Stimulated activated naive CD8-positive, alpha-beta T cell treated with anti-CD3 and anti-CD28 coated beads, Interleukin-15, Interleukin-2, amounts not matched to agents 100 ng/mL and 50 ng/mL, for 24 hours (primary cell): ENCODE results near the gene LYST.

Source experiments
- H3K27ac Mint-ChIP-seq: one replicate; pipeline ENCODE4 v1.8.0; 2021; ENCODE audit warnings: mild to moderate bottlenecking, mixed read lengths
- H3K27me3 Mint-ChIP-seq: one replicate; pipeline ENCODE4 v1.8.0; 2021; ENCODE audit warnings: mixed read lengths
- H3K36me3 Mint-ChIP-seq: one replicate; pipeline ENCODE4 v1.8.0; 2021; ENCODE audit warnings: low read depth, mixed read lengths
- H3K4me1 Mint-ChIP-seq: one replicate; pipeline ENCODE4 v1.8.0; 2021; ENCODE audit warnings: low read depth, mixed read lengths
- H3K4me3 Mint-ChIP-seq: one replicate; pipeline ENCODE4 v1.8.0; 2021; ENCODE audit warnings: mild to moderate bottlenecking, mixed read lengths
- H3K9me3 Mint-ChIP-seq: one replicate; pipeline ENCODE4 v1.8.0; 2021; ENCODE audit warnings: mixed read lengths

LYST gene

GRCh38 chr1:235724730-235725129 is 142.0 kb downstream of the LYST start:
- no peak overlapping the region for H3K27ac Mint-ChIP-seq
- no peak overlapping the region for H3K4me3 Mint-ChIP-seq
- H3K36me3 Mint-ChIP-seq, result peaks cover 35% of the 10 kb centered on the region
- H3K4me1 Mint-ChIP-seq, result no peaks in the 10 kb centered on the region
- no peaks in the 10 kb centered on the region for H3K27me3 Mint-ChIP-seq
- H3K9me3 Mint-ChIP-seq, result no peaks in the 10 kb centered on the region

GRCh38 chr1:235722858-235723257 is 143.8 kb downstream of the LYST start:
- Mint-ChIP-seq H3K9me3 (no peaks in the 10 kb centered on the region), H3K27ac (no peak overlapping the region), H3K4me3 (no peak overlapping the region), H3K4me1 (no peaks in the 10 kb centered on the region), H3K27me3 (no peaks in the 10 kb centered on the region), H3K36me3 (peaks cover 48% of the 10 kb centered on the region)

- Mint-ChIP-seq H3K36me3 (peaks cover 49% of the 10 kb centered on the region), H3K9me3 (no peaks in the 10 kb centered on the region), H3K4me1 (no peaks in the 10 kb centered on the region), H3K4me3 (no peak overlapping the region), H3K27ac (no peak overlapping the region), H3K27me3 (no peaks in the 10 kb centered on the region)
Observed at GRCh38 chr1:235721982-235722381, 144.7 kb downstream of the LYST start.

GRCh38 chr1:235720544-235720943 is 146.2 kb downstream of the LYST start:
- Mint-ChIP-seq H3K27me3 (no peaks in the 10 kb centered on the region), H3K27ac (no peak overlapping the region), H3K9me3 (no peaks in the 10 kb centered on the region), H3K4me3 (no peak overlapping the region), H3K36me3 (peaks cover 50% of the 10 kb centered on the region), H3K4me1 (no peaks in the 10 kb centered on the region)

DNA sequence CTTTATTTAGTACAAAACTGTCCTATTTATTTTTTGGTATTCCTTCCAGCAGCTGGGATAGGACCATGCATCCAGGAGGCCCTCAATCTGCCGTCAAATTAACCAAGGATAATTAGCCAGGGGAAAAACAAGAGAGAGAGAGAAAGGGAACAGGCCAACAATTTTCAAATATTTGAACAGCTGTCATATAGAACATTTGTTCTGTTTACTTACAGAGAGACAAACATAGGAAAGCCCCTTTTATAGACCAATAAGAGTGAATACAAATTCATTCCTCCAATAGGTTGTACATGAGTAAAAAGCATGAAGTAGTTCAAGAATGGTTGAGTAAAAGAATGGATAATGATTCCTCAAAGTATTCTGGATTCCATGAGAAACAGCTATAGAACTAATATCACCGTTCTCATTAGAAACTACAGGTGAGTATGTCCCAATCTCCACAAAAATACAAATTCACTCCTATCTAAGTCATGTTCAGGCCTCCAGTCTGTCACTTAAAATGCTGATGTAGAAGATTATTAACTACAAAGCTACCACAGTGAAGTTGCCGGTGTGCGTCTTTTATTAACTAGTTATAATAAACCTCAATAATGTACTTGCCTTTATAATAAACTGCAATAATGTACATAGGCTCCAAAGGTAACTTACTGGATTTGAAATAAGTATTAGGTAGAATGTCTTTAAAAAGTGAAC is 152.4 kb downstream of the LYST start:
- Mint-ChIP-seq H3K4me1 (no peaks in the 10 kb centered on the region), H3K27me3 (no peaks in the 10 kb centered on the region), H3K4me3 (no peak overlapping the region), H3K27ac (no peak overlapping the region), H3K9me3 (no peaks in the 10 kb centered on the region), H3K36me3 (peaks cover 68% of the 10 kb centered on the region)

- H3K9me3 Mint-ChIP-seq, result no peaks in the 10 kb centered on the region
- H3K27ac Mint-ChIP-seq, result no peak overlapping the region
- H3K4me1 Mint-ChIP-seq, result peaks cover 8% of the 10 kb centered on the region
- no peak overlapping the region for H3K4me3 Mint-ChIP-seq
- H3K27me3 Mint-ChIP-seq, result no peaks in the 10 kb centered on the region
- H3K36me3 Mint-ChIP-seq, result peaks cover 70% of the 10 kb centered on the region
Observed at GRCh38 chr1:235712812-235713211, 153.9 kb downstream of the LYST start.

- peaks cover 8% of the 10 kb centered on the region for H3K4me1 Mint-ChIP-seq
- peaks cover 70% of the 10 kb centered on the region for H3K36me3 Mint-ChIP-seq
- H3K9me3 Mint-ChIP-seq, result no peaks in the 10 kb centered on the region
- H3K27me3 Mint-ChIP-seq, result no peaks in the 10 kb centered on the region
- H3K27ac Mint-ChIP-seq, result no peak overlapping the region
- no peak overlapping the region for H3K4me3 Mint-ChIP-seq
Observed at GRCh38 chr1:235710687-235711086, 156.0 kb downstream of the LYST start.

GRCh38 chr1:235709018-235709417 is 157.7 kb downstream of the LYST start:
- Mint-ChIP-seq H3K27me3 (no peaks in the 10 kb centered on the region), H3K4me1 (peaks cover 8% of the 10 kb centered on the region), H3K4me3 (no peak overlapping the region), H3K9me3 (no peaks in the 10 kb centered on the region), H3K36me3 (peaks cover 66% of the 10 kb centered on the region), H3K27ac (no peak overlapping the region)

- peaks cover 8% of the 10 kb centered on the region for H3K4me1 Mint-ChIP-seq
- H3K27me3 Mint-ChIP-seq, result no peaks in the 10 kb centered on the region
- no peaks in the 10 kb centered on the region for H3K9me3 Mint-ChIP-seq
- H3K36me3 Mint-ChIP-seq, result peaks cover 66% of the 10 kb centered on the region
- peak overlapping the region; percentile 11 for H3K27ac Mint-ChIP-seq
- H3K4me3 Mint-ChIP-seq, result no peak overlapping the region
Observed at GRCh38 chr1:235708390-235708962, 158.2 kb downstream of the LYST start.

DNA sequence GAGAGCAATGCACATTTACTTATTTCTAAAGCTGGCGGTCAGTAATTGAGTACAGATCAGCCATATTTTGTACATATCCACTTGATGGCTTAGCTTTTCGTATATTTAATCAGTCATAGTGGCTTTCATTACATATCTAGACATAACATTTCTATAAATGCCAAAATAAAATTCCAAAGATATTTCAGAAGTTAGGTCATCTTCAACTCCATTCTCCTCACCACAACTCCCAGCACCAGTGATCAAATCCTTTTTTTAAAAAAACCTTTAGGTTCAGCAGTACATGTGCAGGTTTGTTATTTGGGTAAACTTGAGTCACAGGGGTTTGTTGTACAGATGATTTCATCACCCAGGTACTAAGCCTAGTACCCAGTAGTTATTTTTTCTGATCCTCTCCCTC is 163.2 kb downstream of the LYST start:
- peaks cover 10% of the 10 kb centered on the region for H3K4me1 Mint-ChIP-seq
- no peaks in the 10 kb centered on the region for H3K27me3 Mint-ChIP-seq
- H3K27ac Mint-ChIP-seq, result peak overlapping the region; percentile 71
- peaks cover 82% of the 10 kb centered on the region for H3K36me3 Mint-ChIP-seq
- no peaks in the 10 kb centered on the region for H3K9me3 Mint-ChIP-seq
- H3K4me3 Mint-ChIP-seq, result no peak overlapping the region

GRCh38 chr1:235702412-235702811 is 164.3 kb downstream of the LYST start:
- Mint-ChIP-seq H3K36me3 (peaks cover 83% of the 10 kb centered on the region), H3K4me1 (peaks cover 19% of the 10 kb centered on the region), H3K4me3 (no peak overlapping the region), H3K27ac (no peak overlapping the region), H3K27me3 (no peaks in the 10 kb centered on the region), H3K9me3 (no peaks in the 10 kb centered on the region)

GRCh38 chr1:235697508-235697907 is 169.2 kb downstream of the LYST start:
- peak overlapping the region; percentile 38 for H3K4me3 Mint-ChIP-seq
- no peaks in the 10 kb centered on the region for H3K27me3 Mint-ChIP-seq
- H3K9me3 Mint-ChIP-seq, result no peaks in the 10 kb centered on the region
- peak overlapping the region; percentile 95 for H3K27ac Mint-ChIP-seq
- H3K4me1 Mint-ChIP-seq, result peaks cover 28% of the 10 kb centered on the region
- peaks cover 89% of the 10 kb centered on the region for H3K36me3 Mint-ChIP-seq

- H3K27ac Mint-ChIP-seq, result no peak overlapping the region
- H3K4me1 Mint-ChIP-seq, result no peaks in the 10 kb centered on the region
- peaks cover 72% of the 10 kb centered on the region for H3K36me3 Mint-ChIP-seq
- no peaks in the 10 kb centered on the region for H3K27me3 Mint-ChIP-seq
- no peaks in the 10 kb centered on the region for H3K9me3 Mint-ChIP-seq
- H3K4me3 Mint-ChIP-seq, result no peak overlapping the region
Observed at GRCh38 chr1:235689356-235689755, 177.3 kb downstream of the LYST start.

GRCh38 chr1:235688096-235688495 is 178.6 kb downstream of the LYST start:
- H3K9me3 Mint-ChIP-seq, result no peaks in the 10 kb centered on the region
- no peak overlapping the region for H3K4me3 Mint-ChIP-seq
- H3K36me3 Mint-ChIP-seq, result peaks cover 75% of the 10 kb centered on the region
- H3K27me3 Mint-ChIP-seq, result no peaks in the 10 kb centered on the region
- H3K4me1 Mint-ChIP-seq, result no peaks in the 10 kb centered on the region
- H3K27ac Mint-ChIP-seq, result no peak overlapping the region

GRCh38 chr1:235683653-235684052 is 183.1 kb downstream of the LYST start:
- no peaks in the 10 kb centered on the region for H3K27me3 Mint-ChIP-seq
- no peak overlapping the region for H3K27ac Mint-ChIP-seq
- peaks cover 88% of the 10 kb centered on the region for H3K36me3 Mint-ChIP-seq
- H3K4me3 Mint-ChIP-seq, result no peak overlapping the region
- no peaks in the 10 kb centered on the region for H3K4me1 Mint-ChIP-seq
- peaks cover 6% of the 10 kb centered on the region for H3K9me3 Mint-ChIP-seq

GRCh38 chr1:235682216-235682615 is 184.5 kb downstream of the LYST start:
- no peak overlapping the region for H3K4me3 Mint-ChIP-seq
- peaks cover 6% of the 10 kb centered on the region for H3K9me3 Mint-ChIP-seq
- no peaks in the 10 kb centered on the region for H3K27me3 Mint-ChIP-seq
- H3K4me1 Mint-ChIP-seq, result no peaks in the 10 kb centered on the region
- H3K36me3 Mint-ChIP-seq, result peaks cover 79% of the 10 kb centered on the region
- no peak overlapping the region for H3K27ac Mint-ChIP-seq
